Activated naive CD8-positive, alpha-beta T cell treated with anti-CD3 and anti-CD28 coated beads, Interleukin-2, amount 50 U/mL, for 16 hours (primary cell): ENCODE data around the gene CDRT4.

ENCODE experiments used
- DNase-seq: peaks from one replicate; pipeline ENCODE4 v3.0.0-alpha.2; 2020; ENCODE audit warnings: low read depth, low spot score

The CDRT4 gene

DNA sequence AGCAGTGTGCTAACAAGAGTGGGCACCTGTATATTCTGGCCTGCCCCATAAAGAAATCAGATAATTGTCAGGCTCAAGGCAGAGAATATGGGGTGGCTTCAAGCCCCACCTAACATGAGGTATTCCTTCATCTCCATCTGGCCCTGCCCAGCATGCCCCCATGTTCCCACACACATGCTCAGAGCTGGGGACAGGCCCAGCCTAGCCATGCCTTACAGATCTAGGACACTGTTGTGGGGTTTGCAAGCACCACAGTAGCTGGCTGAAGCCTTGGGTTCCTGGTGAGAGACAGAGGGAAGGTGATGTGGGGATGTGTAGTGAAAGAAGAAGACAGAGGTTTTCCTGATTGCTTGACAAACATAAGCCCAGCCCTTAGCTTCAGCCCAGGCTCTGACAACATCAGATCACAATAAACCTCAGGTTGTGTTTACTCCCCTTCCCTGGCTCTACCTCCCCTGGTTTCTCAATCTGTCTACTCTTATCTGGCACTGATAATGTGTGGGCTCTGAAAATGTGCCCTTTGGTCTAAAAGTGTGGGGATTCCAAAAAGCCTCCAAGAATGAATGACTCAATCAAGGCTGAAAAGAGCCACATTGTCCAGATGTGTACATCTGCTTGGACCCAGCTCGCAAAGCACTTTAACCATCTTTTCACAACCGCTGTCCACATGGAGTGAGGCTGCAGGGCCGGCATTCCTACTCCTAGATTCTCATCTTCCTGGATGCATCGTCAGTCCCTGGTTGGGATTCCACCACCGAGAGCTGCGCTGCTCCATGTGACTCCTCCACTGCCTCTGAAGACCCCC is 34.4 kb downstream of the CDRT4 start:
- DNase-seq, result no peak

DNA sequence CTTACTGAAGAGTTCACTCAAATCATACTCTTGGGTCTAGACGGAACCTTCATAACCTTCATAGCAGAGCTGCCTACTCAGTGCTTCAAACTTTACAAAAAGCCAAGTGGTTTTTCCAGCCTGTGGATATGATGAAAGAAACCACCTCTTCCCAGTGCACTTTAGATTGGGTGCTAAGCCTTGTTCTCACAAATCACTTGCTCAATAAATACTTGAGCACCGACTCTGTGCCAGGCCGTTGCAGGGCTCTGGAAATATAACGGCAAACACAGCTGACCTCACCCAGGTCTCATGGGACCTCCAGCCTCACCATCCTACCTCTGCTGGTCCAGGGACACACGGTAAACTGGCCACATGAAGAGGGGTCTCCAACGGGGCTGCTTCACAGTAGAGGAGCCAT is 35.7 kb downstream of the CDRT4 start:
- no peak for DNase-seq

DNA sequence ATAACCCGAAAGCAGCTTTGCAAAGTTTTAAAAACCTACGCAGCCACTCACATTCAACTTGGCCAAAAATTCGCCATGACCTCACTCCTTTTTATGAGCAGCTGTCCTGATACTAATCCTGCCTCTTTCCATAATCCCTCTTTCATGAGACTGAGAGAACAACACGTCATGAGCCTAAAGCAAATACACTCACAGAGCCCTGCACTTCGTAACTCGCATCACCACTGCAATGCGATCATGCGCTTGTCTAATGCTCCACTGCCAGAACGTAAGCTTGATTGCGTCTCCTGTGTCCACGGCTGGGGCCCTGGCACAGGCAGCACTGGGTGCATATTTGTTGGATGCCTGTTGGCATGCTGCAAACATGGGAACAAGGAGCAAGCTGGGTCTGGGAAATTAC is 36.2 kb downstream of the CDRT4 start:
- no peak for DNase-seq

DNA sequence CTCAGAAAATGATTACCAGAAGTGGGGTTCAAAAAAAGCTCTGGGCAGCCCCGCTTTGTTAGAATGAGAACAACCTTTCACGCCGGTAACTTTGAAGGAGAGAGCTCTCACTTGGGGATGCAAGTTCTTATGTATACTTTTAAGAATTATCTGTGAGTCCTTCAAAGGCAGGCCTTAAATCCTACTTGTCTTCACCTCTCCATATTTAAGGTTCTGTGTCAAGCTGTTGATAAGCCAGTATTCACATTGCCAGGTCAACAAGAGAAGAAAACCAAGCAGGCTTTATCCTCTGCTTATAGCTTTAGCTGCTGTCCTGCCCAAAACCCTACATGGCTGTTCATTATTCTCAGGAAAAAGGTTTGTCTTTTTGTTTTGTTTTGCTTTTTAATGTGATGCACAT is 42.9 kb downstream of the CDRT4 start:
- DNase-seq, result no peak

DNA sequence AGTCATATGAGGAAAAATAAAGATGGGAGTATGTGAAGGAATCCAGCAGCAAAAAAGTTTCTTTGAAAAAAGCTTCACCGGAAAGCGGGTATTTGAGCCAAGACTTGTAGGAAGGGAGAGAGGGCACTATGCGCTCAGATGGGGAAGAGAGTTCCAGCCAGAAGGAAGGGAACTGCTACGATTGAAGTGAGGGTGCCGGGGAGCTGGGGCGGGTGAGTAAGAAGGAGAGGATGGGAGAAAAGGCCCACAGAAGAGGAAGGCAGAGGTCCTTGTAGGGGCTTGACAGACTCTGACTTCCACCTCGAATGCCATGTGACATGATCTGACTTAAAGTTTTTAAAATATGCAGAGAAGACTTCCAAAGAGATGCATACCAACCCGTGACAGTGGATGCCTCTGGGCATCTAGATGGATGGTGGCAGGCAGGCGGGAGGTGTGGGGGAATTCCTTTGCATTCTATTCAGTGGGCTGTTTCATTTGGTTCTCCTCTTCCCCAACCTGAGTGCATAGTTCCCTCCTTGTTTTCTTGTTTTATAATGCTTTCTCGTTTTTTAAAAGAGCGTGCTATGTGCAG is 44.9 kb downstream of the CDRT4 start:
- no peak for DNase-seq

DNA sequence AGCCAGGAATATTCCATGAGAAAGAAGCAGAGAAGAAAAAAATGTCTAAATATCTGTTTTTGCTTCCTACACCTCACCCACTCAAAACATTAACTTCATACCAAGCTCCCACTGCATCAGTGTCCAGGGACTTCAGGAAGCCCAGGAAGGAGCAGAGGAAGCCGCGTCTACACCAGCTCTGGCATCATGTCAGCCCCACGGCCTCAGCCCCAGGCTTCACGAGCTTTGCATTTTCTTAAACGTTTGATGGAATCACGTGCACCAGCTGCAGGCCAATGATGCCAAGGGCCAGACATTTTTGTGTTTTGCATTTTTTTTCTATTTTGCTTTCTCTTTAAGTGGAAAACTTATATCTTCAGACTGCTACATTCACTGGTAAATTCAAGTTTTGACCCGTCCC is 48.6 kb downstream of the CDRT4 start:
- DNase-seq, result no peak

DNA sequence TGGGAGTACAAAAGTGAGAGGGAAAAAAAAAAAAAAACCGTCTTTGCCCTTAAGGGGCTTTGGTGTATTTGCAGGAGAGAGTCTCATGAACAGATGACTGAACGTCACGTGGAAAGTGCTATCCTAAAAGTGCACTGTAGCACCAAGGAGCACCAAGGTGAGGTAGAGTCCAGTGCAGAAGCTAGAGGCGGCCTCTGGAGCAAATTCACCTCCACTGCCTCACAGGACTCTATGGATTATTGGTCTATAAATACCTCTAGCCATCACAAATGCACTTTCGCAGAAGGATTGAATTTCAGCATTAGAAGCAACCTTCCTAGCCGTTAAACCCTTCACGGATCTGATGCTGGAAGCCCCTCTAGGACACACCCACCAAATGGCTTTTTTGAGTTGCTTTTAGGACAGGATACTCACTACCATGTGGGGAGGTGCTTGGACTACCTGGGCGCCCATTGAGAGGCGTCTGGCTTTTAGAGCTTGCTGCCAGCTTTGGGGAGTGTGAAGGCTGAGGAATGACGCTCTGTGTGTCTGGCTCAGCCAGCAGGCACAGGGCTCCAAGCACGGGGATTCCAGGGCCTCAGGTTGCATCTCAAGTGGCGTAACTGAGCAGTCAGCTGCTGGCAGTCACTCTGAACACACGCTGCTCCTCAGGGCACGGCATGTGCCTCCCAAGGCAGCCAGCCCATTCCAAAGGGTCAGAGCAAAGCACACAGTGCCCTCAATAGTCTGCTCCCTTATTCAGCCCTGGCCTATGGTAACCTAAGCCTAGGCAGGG is 52.7 kb downstream of the CDRT4 start:
- DNase-seq, result no peak

DNA sequence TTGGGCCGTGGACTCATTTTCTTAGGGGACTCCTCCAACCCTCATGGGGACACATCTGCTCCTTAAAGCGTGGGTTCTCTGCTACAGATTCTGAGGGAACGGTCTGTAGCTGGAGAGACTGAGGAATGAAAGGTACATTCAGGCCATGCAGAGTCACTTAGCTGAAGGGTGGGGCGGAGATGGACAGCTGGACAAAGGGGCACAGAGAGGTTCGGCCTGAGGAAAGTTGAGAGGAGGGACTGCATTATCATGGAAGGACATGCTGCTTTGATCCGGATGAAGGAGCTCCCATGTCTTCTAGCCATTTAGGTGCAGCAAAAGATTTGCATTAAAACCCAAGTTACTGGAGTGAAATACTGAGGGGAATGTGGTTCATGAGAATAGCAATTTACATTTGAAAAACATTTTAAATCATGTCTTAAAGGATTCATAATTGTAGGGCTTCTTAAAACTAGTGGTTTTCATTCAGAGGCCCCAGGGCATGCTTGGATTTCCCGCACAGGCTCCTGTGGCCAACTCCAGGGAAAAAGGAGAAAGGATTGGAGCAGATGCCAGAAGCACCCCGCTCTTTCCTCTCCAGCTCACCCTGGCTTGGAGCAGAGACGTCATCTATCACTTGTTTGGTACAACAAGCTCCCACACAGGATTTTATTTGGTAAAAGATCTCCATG is 54.2 kb downstream of the CDRT4 start:
- no peak for DNase-seq

DNA sequence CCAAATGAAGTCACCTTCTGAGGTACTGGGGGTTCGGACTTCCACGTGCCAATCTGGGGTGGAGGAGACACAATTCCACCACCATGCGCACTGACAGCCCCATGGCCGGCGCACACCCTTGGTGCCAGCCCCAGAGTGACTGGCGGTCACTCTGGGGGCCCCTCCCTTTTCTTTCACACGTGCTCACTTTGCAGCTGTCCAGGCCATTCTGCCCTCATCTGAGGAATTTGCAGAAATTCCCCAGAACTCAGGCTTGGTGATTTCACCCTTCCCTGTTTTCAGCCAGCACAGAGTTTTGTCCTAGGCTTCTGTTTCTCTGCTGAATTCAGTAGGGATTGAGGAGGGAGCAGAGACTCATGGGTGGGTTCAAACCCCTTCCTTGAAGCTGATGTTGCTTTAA is 54.8 kb downstream of the CDRT4 start:
- DNase-seq, result no peak

DNA sequence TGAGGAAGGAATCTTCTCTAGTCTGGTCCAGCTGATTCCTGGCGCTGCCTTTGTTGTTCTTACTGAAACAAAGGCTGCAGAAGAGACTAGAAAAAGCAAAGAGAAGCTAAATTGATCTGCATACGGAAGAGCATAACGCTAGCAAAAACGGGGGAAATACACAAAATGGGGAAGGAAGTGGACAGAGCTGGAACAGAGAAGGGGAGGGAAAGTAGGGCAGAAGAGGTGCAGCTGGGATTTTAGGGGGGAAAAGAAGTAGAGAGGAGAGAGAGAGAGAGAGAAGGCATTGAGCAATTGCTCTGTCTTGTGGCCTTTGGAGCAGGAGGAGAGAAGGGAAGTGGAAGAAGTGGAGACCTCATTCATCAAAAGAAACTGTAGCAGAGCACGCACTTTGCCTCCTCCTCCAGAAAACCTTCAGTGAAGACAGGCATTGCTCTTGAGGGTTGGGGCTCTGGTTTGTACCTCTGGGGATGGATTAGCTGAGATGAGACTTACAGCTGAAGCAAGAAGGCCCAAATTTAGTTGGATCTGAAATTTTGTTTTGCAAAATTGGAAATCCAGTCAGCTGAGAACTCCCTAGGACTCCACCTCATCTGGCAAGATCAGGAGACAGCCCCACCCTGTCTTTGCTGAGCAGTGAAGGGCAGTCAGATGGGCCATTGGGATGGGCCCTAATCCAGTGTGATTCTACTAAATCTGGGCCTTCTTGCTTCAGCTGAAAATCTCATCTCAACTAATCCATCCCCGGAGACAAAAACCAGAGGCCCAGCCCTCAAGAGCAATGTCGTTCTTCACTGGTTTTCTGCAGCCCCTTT is 55.8 kb downstream of the CDRT4 start:
- DNase-seq, result no peak

DNA sequence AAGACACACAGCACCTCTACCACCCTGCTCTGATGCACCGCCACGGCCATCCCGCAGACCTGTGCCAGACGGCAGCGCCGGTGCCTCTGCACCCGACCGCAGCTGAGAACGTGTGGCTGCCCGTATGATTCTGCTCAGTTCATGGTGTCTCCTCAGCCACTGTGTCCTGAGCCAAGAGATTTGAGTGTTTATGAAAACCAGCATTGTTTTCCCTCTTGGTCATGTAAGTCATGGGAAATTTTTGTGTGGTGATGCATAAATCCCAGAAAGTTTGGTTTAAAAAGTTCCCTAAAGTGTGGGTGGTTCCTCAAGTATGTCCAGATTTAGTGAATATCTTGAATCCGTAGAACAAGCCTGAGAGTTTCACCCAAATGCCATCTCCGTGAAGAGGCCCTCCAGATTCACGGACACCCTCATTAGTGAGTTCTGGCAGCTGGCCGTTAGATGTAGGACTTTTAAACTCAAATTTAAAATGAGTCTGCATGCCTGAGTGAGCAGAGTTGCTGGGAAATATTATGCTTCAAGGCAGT is 57.6 kb downstream of the CDRT4 start:
- DNase-seq, result no peak

DNA sequence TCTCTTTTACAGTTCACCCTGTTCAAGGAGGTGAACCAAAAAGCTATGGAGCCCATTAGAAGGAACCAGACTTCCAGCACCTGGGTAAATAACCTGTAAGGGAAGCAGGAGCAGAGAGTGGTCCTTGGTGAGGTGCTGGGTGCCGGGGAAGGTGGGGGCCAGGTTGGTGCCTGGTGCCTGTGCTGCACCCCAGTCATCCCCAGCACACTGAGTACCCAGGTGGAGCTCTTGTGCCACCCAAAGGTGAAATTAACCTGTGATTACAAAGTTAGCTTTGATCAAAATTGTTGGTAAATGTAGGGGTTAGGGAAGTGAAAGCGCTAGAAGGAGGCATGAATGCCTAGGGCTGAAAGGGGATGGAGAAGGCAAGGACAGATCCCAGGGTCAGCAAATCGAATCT is 58.6 kb downstream of the CDRT4 start:
- no peak for DNase-seq

DNA sequence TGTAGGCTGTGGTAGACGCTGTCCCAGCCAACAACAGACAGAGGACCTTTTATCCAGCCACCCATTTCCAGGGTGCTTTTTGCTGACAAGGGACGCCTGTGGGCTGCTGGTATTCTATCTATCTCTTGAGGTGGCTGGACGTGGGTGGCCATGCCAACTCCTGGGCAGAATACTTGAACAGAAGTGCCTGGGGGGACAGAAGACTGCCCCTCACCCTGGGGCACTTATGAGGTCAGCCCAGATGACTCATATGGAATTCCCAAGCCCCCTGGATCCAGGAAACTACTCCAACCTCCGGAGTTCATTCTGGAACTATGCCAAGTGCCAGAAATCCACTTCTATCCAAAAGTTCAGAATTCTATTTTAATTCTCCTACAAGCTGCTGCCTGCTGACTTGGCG is 61.3 kb downstream of the CDRT4 start:
- no peak for DNase-seq

DNA sequence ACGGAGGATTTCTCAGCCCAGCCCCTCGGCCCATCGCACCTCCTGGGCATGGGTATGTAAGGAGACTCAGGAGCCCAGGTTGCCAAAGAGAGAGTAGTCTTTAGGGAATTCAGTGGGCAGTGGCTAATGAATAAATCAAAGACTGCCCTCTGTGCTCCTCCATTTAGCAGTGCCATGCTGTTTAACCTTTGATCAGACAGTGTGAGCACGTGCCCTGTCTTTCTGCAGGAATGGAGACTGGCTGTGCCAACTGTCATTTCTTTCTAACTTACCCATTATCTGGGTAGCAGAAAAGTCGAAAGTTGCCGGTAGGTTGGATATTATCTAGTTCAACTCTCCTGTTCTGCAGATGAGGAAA is 62.4 kb downstream of the CDRT4 start:
- no peak for DNase-seq

DNA sequence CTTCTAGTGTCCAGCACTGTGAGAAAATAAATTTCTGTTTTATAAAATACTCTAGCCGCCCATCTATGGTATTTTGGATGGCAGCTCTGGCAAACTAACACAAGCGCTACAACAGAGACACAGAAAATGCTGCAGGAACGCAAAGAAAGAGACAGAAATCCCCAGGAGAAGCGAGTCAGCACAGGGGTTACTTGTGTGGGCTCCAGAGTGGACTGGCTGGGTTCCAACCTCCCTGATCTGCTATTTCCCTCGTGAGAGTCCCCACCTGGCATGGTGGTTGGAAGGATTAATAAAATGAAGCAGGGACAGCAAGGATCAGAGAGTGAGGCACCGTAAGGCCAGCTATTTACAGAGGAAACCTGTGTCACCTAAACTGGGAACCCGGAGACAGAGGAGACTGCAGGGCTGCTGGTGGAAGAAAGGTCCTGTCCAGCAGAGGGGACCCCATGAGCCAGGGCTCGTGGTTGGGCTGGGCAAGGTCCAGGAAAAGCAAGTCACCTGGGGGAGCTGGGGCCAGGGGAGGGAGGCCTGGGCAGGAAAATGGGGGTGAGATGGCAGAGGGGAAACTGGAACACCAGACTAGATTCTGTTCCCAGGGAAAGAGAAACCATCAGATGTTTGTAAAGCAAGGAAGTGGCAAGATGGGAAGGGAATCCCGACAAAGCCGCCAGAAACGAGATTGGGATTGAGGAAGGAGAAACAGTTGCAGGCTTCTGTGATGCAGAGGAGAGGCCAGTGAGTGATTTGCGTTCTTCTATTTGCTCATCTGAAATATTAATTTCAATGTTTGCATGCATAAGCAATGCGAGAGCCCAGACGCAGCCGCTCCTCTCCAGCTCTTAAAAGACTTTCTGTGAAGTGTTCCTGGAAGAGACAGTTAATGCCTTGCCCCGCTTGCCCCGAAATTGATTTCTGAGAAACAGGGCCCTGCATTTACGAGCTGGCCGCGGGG is 63.0 kb downstream of the CDRT4 start:
- DNase-seq, result no peak

DNA sequence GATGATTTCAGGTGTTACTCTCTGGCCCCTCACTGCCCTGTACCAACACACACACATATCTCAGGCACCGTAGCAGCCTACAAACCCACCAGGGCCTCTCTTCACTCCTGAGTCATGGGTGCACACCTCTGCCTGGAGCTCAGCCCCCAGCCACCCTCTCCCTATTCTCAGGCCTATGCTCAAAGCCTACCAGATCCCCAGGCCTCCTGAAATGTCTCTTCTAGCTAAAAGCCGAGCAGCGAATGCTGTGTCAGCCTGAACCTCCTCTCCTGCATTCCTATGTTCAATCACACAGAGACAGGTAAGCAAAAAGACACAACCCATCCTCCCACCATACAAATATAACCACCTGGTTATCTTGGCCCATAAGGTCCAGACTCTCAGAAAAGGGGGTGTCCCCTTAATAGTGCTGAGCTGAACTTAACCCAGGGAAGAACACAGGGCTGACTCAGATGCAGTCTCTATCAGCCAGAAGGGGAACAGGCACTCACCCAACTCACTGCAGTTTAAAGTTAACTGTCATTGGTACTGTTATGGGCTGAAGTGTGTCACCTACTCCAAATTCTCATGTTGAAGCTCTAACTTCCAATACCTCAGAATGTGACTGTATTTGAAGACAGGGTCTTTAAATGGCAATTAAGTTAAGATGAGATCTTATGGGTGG is 64.0 kb downstream of the CDRT4 start:
- DNase-seq, result no peak

DNA sequence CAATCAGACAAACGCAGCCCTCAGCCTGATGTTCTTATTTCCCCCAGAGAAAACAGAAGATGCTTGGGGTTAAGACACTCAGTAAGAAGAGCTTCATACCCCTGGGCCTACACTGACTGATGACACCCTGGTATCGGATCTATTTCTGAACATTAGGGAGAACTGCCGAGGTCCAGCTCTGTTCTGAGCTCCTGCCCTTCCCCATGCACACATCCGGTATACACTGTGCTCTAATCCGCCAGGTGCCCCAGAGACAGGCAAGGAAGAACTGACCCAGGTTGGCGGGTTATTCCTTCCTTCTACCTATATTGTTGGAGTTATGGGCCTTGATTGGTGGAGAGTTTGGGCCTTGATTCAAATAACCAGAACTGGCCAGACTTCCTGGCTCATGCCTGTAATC is 68.0 kb downstream of the CDRT4 start:
- DNase-seq, result no peak

DNA sequence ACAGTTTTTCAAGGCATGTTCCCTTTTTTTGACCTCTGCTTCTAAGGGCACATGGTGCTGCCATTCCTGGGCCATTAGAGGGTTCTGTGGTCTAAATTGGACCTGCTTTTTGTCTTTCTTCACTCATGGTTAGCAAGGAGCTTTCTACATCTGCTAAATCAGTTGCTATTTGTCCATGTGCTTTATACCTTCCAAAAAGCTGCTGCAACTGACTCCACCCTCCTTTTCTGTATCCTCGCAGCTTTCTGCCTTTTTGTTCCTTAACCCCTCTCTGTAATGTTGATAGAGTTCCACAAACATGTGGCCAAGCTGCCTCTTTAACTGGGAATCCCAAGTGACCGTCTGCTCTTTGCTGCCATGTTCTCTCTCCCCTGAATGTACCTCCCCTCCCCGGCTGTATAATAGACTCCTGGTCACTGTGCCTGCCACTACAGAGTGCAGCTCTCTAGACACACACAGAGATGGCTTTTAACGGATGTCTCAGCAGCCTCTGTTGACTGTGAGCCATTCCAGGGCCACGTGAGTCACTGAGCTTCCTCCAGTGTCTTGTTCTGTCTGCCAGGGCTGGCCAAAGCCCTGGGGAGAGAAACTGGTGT is 68.6 kb downstream of the CDRT4 start:
- DNase-seq, result no peak

DNA sequence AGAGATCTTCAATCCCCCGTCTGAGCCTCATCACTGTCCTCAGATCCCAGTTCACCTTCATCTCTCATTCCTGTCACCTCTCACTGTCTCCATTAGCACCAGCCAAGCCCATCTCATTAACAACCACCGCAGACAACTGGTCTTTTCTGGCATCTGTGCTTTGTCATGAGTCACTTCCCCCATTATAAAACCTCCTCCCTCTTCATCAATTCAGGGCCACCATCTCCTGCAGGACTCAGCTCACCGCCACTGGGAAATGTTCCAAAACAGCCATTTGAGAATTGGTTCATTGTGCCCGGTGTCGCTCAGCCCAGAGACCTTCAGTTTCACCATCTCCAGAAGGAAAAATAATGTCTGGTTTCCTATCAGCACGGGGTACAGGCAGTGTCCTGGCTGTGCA is 69.1 kb downstream of the CDRT4 start:
- DNase-seq, result no peak
